AG04449 (cell line): ENCODE data around the gene ESRRA.

Source experiments
- CTCF ChIA-PET: fragments of 350-600 bp; formaldehyde crosslinking; extraction: SDS; loops from one replicate; lab custom pipeline; 2021; ENCODE audit warnings: antibody characterized with exemption; lab: Yijun Ruan, JAX
- POLR2A ChIA-PET: fragments of 400-600, 350-600 bp; formaldehyde crosslinking; extraction: SDS; loops from one replicate; lab custom pipeline; 2020; ENCODE audit warnings: antibody characterized with exemption, inconsistent platforms; lab: Yijun Ruan, JAX
- DNase-seq: peaks from one replicate; pipeline ENCODE4 v3.0.0-alpha.2; 2010; ENCODE audit warnings: low read depth, low spot score
- H3K4me3 ChIP-seq: 2 replicates; pipeline ENCODE4 v1.5.1; 2011; ENCODE audit warnings: low read depth, mild to moderate bottlenecking, control low read depth, low read length
- CTCF ChIP-seq: IDR thresholded peaks from one replicate; pipeline ENCODE4 v1.5.1; 2011; ENCODE audit warnings: mild to moderate bottlenecking, moderate library complexity, low read length, control low read depth, inconsistent platforms; ENCODE audit not compliant: insufficient read depth; ENCODE audit errors: missing control alignments

ESRRA gene

GRCh38 chr11:64285885-64286800 is 19.2 kb upstream of the ESRRA start:
- ChIA-PET POLR2A (interaction anchor here (1.0 to 1.7 kb wide), 2 partner anchors 16 to 32 kb away, joined by 3 to 9 read pairs; partner anchors contain the start of gene PRDX5), CTCF (interaction anchor here (4.0 to 10.7 kb wide), 3 partner anchors 15 to 69 kb away, joined by 26 to 166 read pairs (median 26); partner anchors contain the start of genes CATSPERZ and ESRRA)
- peak overlapping the region; percentile 73 for H3K4me3 ChIP-seq
- no peak for TF ChIP-seq CTCF
- no peak for DNase-seq

GRCh38 chr11:64286801-64287159 is 18.5 kb upstream of the ESRRA start:
- no peak overlapping the region for H3K4me3 ChIP-seq
- DNase-seq, result no peak
- POLR2A ChIA-PET, result no interaction called here
- TF ChIP-seq CTCF, result no peak
- CTCF ChIA-PET, result interaction anchor here (5.4 to 10.7 kb wide), 2 partner anchors 16 to 68 kb away, joined by 26 to 166 read pairs; partner anchors contain the start of genes CATSPERZ and ESRRA

GRCh38 chr11:64287676-64288352 is 17.5 kb upstream of the ESRRA start:
- TF ChIP-seq CTCF, result no peak
- POLR2A ChIA-PET, result no interaction called here
- no peak for DNase-seq
- no peak overlapping the region for H3K4me3 ChIP-seq
- CTCF ChIA-PET, result interaction anchor here (0.6 to 10.7 kb wide), 6 partner anchors 10 to 83 kb away, joined by 3 to 166 read pairs (median 12); partner anchors contain the start of genes CATSPERZ, ESRRA and PLCB3

- H3K4me3 ChIP-seq, result no peak overlapping the region
- TF ChIP-seq CTCF, result no peak
- ChIA-PET CTCF (interaction anchor here (0.6 to 10.7 kb wide), 5 partner anchors 10 to 84 kb away, joined by 3 to 166 read pairs (median 8); partner anchors contain the start of genes CATSPERZ, ESRRA and PLCB3), POLR2A (no interaction called here)
- no peak for DNase-seq
These were observed 17.0 kb upstream of the ESRRA start for GRCh38 chr11:64288353-64288750.

GRCh38 chr11:64289002-64289564 is 16.2 kb upstream of the ESRRA start:
- DNase-seq, result no peak
- no peak for TF ChIP-seq CTCF
- POLR2A ChIA-PET, result no interaction called here
- no peak overlapping the region for H3K4me3 ChIP-seq
- CTCF ChIA-PET, result interaction anchor here (1.2 to 10.7 kb wide), 6 partner anchors 9 to 104 kb away, joined by 3 to 166 read pairs (median 9); partner anchors contain the start of genes CATSPERZ, ESRRA and PLCB3
